NCI-H128 (cell line): ENCODE results near the gene EVC2.

ENCODE experiments used
- DNase-seq: peaks from one replicate; lab custom pipeline; 2025; ENCODE audit not compliant: unreplicated experiment; lab: John Stamatoyannopoulos, UW

The EVC2 gene

DNA sequence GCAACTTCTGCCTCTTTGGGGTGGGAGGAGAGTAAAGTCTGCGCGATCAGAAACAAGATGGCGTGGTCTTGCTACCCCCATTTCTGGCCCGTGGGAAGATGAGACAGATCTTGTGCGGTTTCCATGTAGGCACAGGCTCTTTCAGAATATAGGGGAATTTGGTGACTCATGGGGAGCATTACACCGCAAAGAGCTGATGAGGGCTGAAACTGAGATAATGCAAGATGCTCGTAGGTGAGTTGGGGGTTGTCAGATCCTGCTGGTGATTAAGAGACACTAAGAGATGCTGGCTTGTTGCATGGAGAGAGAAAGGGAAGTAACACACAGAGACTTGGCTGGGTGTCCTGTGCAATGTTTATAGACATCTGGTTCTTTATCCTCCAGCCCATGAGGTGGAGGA is 4.2 kb upstream of the EVC2 start:
- no peak for DNase-seq

- DNase-seq = no peak
These were observed 3.3 kb upstream of the EVC2 start for GRCh38 chr4:5711479-5712184.

- peak; percentile 9 for DNase-seq
These were observed 2.7 kb upstream of the EVC2 start, which contains the start of gene EVC for GRCh38 chr4:5710961-5711478. TSS of gene EVC (plus strand) at chr4:5711201. CDS start at chr4:5711381, 180 bp downstream.

GRCh38 chr4:5710065-5710960 is 2.0 kb upstream of the EVC2 start:
- DNase-seq = no peak

DNA sequence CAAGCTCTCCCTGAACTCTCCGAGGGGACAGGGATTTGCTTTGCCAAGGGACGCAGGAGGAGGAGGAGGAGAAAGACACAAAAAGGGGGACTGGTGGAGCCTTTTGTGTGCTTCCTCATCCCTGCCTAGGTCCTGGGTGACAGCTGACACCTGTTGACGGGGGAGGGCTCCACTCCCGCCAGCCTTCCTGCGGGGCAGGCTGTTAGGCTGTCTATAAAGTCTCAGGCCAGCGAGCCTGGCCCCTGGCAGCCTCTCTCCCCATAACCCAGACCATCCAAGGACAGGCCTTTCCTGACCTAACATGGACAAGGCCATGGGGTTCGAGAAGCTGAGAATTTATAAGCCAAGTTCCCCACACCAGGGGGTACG is 832 bp upstream of the EVC2 start:
- no peak for DNase-seq

- no peak for DNase-seq
These were observed 446 bp downstream of the EVC2 start for GRCh38 chr4:5707778-5708448.

DNA sequence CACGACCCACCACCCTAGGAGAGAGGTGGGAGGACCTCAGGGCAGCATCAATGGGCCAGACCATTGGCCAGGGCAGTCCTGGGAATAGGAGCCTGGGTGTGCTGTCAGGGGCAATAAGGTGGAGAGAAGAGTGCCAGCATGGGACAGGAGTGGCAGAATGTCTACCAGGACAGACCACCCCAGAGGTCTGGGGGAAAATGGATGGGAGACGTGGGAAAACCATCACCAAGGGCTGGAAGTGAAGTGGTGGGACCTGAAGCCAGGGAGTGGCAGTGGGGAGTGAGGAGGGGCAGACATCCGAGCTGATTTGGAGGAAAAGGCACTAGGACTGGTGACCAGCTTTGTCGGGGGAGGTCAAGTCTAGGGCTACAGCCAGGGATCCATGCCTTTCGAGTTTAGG is 993 bp downstream of the EVC2 start:
- DNase-seq = no peak

DNA sequence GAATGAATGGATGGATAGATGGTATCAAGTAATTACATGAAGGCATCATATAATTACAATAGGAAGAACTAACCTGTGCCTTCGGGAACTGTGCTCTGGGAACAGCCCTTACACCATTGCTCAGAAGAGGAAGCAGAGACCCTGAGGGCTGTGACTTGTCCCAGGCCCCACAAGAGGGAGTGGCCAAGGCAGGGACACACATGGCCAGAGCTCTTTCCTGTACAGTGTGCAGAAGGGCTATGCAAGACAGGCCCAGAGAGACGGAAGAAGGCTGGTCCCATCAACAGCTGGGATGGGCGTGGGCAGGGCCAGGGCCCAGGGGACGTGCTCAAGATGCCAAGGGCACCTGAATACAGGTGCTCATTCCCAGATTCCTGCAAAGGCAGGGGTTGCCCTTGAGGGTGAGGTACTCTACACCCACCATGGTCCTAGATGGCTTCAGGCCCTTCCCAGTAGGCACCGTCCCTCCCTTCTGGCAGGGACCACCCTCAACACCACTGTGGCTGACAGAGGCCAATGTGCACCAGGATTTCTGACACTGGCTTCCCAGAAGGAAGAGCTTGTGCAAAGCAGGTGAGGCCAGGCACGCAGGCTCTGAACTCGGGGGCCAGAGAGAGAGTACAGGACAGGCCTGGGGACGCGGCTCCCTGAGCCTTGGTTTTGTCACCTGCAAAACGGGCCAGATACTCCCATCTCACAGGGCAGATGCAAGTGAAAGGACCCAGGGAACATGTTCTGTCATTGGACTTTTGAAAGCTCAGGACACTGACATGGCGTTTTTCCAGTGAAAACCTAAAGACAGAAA is 1.7 kb downstream of the EVC2 start:
- no peak for DNase-seq

DNA sequence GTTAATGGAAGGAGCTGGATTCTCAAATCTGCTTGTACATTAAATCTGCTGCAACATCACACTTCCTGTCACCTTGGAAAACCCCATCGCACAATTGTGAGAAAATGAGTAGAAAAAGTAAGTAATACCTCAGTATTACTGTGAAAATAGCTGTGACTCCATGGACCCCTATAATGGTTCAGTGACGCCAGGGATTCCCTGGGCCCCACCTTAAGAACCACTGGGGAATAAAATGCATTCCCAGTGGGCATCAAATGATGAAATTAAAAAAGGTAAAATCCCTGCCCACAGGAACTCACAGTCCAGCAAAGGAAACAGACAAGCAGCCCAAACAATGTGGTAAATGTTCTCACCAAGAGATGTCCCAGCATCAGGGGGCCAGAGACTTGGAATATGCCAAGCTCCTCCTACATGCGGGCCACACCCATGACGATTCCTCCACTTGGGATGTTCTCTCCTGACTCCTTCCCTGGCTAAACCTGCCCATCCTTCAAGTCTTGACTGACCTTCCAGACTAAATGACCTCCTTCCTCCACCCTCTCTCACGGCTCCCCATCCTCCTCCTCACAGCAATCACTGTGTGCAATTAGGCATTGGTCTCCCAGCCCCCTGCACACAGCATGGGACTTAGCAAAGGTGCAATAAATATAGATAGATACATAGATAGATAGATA is 2.6 kb downstream of the EVC2 start:
- no peak for DNase-seq

DNA sequence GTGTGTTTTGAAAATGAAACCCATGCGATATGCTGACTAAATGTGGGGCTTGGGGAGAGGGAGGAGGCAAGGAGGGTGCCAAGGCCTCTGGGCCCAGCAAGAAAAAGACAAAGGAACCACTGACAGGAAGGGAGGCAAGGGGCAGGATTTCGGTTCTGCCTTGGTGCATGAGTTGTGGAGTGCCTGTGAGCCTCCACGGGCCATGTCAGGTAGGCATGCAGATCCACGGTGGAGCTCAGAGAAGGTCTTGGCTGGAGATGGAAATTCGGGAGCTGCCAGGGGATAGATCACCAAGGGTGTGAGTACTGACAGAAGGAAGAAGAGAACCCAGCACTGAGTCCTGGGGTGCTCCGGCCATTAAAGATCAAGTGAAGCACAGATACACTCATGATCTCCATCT is 4.1 kb downstream of the EVC2 start:
- DNase-seq = no peak

- no peak for DNase-seq
These were observed 4.5 kb downstream of the EVC2 start for GRCh38 chr4:5703831-5704230.

DNA sequence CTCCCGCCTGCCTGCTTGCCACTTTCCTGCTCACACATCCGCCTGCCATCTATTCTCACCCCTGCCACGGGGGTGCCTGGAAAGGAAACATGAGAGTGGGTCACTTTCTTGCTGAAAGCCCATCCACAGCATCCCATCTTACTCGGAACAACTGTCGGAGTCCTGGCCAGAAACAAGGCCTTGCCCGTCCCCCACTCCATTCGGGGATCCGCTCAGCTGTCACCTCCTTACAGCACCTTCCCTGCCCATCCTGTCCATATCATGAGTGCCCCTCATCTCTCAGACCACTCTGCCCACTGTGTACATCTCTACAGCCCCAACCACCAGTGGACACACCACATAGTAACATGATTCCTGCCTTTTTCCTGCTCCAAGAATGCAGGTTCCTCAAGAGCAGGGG is 6.4 kb downstream of the EVC2 start:
- no peak for DNase-seq

GRCh38 chr4:5700459-5700858 is 7.9 kb downstream of the EVC2 start:
- DNase-seq = no peak

GRCh38 chr4:5696341-5696740 is 12.0 kb downstream of the EVC2 start:
- DNase-seq = no peak

DNA sequence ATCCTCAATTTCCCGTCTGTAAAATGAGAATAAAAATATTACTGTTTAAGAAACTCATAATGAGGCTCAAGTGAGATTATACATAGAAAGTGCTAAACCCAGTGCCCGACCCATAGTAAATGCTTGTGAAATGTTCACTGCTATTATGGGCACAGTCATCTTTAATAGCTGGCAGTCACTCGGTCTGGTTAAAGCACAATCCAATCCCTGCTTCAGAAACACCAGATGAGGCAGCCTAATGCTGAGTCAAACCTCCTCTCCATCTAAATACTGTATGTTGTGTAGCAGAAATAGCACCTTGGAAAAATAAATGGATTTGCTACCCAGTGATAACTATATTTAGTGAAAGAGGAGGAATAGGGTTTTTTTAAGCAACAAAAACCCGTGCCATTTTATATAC is 14.5 kb downstream of the EVC2 start:
- DNase-seq = no peak

- no peak for DNase-seq
These were observed 16.7 kb downstream of the EVC2 start for GRCh38 chr4:5691491-5692132.

DNA sequence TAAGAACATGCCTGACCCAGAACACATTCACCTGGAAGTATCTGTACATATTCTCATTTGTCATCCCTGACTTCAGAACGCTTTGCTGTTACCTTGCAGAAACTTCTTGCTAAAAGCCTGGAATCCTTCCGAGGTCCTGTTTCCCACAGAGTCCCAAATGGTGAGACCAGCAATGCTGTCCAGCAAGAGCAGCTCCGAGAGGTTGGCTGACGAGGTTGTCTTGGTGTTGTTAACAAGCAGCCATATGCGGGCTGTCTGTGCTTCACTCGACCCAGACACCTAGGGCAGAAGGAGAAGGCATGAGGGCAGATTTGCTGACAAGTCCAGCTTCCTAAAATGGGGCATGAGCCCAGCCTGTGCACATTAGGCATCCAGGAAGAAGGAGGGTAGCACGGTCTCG is 19.3 kb downstream of the EVC2 start:
- DNase-seq = no peak

- DNase-seq = no peak
These were observed 22.0 kb downstream of the EVC2 start for GRCh38 chr4:5686338-5686737.

DNA sequence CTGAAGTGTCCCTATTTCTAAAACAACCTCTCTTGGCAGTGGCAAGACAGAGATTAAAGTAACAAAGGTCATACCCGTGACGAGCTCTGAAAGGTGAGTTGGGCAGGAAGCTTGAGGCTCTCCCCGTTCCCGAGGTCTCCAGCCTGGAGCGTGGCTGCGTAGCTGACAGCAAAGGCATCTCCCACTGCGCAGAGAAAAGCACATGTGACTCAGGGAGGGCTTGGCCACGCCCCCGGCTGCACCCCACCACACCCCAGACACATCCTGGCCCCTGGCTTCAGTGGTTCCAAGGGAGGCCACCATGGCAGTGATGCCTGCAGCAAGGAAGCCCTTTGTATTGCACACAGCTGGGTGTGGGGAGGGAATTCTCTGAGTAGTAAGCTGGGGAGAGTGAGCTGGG is 23.1 kb downstream of the EVC2 start:
- DNase-seq = no peak

GRCh38 chr4:5683566-5683965 is 24.8 kb downstream of the EVC2 start:
- no peak for DNase-seq
